ENCODE measurements around the gene LAMP2. TPM values are rescaled to one million over a fixed set of nuclear protein-coding genes. Genes with fewer than 3 reads are reported as not detected.
A peak's percentile ranks its signal among the peaks of the same experiment; 100 is the strongest.

Gene LAMP2
- total and polyA plus RNA-seq, 2 experiments from 2014 or later, result 175 to 275 TPM

DNA sequence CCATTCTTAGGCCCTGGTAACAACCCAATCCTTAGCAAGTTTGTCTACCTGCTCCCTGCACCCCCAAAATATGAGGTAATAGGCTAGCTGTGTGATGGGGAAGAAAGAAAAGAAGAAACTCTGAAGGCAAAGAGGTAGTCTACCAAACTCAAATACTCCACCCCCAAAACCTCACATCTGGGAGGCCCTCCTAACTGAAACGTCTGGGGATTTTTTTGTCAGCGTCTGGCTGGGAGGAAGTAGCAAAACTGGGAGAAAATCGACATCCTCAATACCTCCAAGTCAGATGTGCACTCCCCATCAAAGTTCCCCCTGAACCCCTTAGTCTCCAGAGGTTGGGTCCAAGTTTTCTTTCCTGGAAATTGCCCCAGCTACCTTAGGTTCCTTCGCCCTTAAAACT, 1.0 kb downstream of the LAMP2 start:
- H3K36me3 ChIP-seq (ENCODE audit: low read depth), result no peaks in the 10 kb centered on the region
- no peak for DNase-seq
- in situ Hi-C loops (cut with MboI), result no loop called here
- H3K27ac ChIP-seq, result peak overlapping the region; percentile 99
- no peaks in the 10 kb centered on the region for H3F3A ChIP-seq (ENCODE audit: insufficient read depth)
- peak overlapping the region; percentile 100 for H3K9ac ChIP-seq
- no peak for TF ChIP-seq EZH2 (IDR thresholded peaks at IDR 0.05; ENCODE audit: insufficient read depth, poor library complexity, severe bottlenecking)
- no peak for TF ChIP-seq EZH2phosphoT487 (IDR thresholded peaks at IDR 0.05; ENCODE audit: insufficient read depth, low read depth)
- no peaks in the 10 kb centered on the region for H4K20me1 ChIP-seq (ENCODE audit: insufficient read depth)
- H2AFZ ChIP-seq, result peak overlapping the region; percentile 86; the same call in 1 of the 2 replicates
- H3K9me2 ChIP-seq (ENCODE audit: insufficient read depth), result no peaks in the 10 kb centered on the region
- peaks cover 56% of the 10 kb centered on the region for H3K79me2 ChIP-seq (ENCODE audit: insufficient read depth)
- H3K4me2 ChIP-seq (ENCODE audit: unreplicated experiment), result peak overlapping the region; percentile 85
- H3K4me3 ChIP-seq, result peak overlapping the region; percentile 97
- peaks cover 7% of the 10 kb centered on the region; the same call in 1 of the 2 replicates for H3K4me1 ChIP-seq (ENCODE audit: insufficient read depth)
- no peaks in the 10 kb centered on the region for H3K27me3 ChIP-seq (replicated peaks; ENCODE audit: insufficient read depth)
- H3K9me3 ChIP-seq (ENCODE audit: low read depth), result no peaks in the 10 kb centered on the region
- WGBS, 2 experiments (ENCODE audit: low coverage in 1 of 2, low lambda C conversion rate in 2 of 2, missing lambda C conversion rate in 2 of 2), result 2 to 4% methylated on average over 3 to 4 of the region's 4 CpGs

DNA sequence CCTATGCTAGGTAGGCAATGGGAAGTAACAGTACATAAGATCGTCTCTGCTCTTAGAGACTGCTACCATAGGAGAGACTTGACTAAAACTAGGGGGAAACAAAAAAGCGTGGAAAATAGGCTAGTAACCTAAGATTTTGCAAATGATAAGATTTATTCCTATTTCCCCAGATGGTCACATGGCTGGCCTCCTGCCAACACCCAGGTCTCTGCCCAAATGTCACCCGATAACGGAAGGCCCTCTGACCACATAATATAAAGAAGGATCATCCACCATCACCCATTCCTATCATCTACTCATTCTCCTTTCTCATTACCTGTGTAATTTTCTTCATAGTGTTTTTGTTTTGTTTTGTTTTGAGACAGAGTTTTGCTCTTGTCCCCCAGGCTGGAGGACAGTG, 4.7 kb downstream of the LAMP2 start:
- no peak for DNase-seq
- in situ Hi-C loops (cut with MboI), result no loop called here
- H3F3A ChIP-seq (ENCODE audit: insufficient read depth), result no peaks in the 10 kb centered on the region

GRCh38 chrX:120463241-120463640, 5.9 kb downstream of the LAMP2 start:
- Histone ChIP-seq H3K36me3 (ENCODE audit: low read depth) (no peaks in the 10 kb centered on the region), H3K27me3 (replicated peaks; ENCODE audit: insufficient read depth) (no peaks in the 10 kb centered on the region)
- peak; percentile 27 for DNase-seq

More for the DNA sequence above, 4.7 kb downstream of the LAMP2 start:
- Histone ChIP-seq H3K4me3 (no peak overlapping the region), H4K20me1 (ENCODE audit: insufficient read depth) (no peaks in the 10 kb centered on the region), H3K9me3 (ENCODE audit: low read depth) (no peaks in the 10 kb centered on the region), H3K9ac (no peak overlapping the region), H3K4me1 (ENCODE audit: insufficient read depth) (peaks cover 7% of the 10 kb centered on the region; the same call in 1 of the 2 replicates), H3K4me2 (ENCODE audit: unreplicated experiment) (no peak overlapping the region), H3K9me2 (ENCODE audit: insufficient read depth) (no peaks in the 10 kb centered on the region), H3K79me2 (ENCODE audit: insufficient read depth) (peaks cover 90% of the 10 kb centered on the region), H3K27me3 (replicated peaks; ENCODE audit: insufficient read depth) (no peaks in the 10 kb centered on the region), H2AFZ (no peak overlapping the region), H3K36me3 (ENCODE audit: low read depth) (no peaks in the 10 kb centered on the region), H3K27ac (no peak overlapping the region)
- no peak for TF ChIP-seq EZH2phosphoT487 (IDR thresholded peaks at IDR 0.05; ENCODE audit: insufficient read depth, low read depth)
- no peak for TF ChIP-seq EZH2 (IDR thresholded peaks at IDR 0.05; ENCODE audit: insufficient read depth, poor library complexity, severe bottlenecking)
- WGBS, 2 experiments (ENCODE audit: low coverage in 1 of 2, low lambda C conversion rate in 2 of 2, missing lambda C conversion rate in 2 of 2), result 90 to 96% methylated on average over 4 of the region's 4 CpGs

DNA sequence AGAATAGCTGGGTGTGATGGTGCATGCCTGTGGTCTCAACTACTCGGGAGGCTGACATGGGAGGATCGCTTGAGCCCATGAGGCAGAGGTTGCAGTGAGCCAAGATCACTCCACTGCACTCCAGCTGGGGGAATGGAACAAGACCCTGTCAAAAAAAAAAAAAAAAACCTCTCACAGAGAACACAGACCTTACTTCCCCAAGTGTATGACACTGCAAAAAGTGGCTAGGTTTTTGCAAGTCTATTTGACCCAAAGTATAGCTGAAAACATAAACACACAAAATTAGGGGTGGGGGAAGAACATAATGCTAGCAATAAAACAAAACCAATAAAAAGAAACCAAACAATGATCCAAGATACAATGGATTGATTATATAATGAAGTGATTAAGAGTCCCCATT, 6.7 kb downstream of the LAMP2 start:
- WGBS, 2 experiments (ENCODE audit: low coverage in 1 of 2, low lambda C conversion rate in 2 of 2, missing lambda C conversion rate in 2 of 2), result 95% methylated on average over 2 of the region's 2 CpGs; no CpG with 5 or more reads in 1 of the 2 experiments
- in situ Hi-C loops (cut with MboI), result no loop called here
- DNase-seq, result no peak

More at GRCh38 chrX:120463241-120463640, 5.9 kb downstream of the LAMP2 start:
- 94 to 100% methylated on average over 1 of the region's 1 CpG for WGBS, 2 experiments (ENCODE audit: low coverage in 1 of 2, low lambda C conversion rate in 2 of 2, missing lambda C conversion rate in 2 of 2)
- Histone ChIP-seq H3K4me1 (ENCODE audit: insufficient read depth) (peaks cover 11% of the 10 kb centered on the region), H3K9ac (no peak overlapping the region), H3K4me3 (no peak overlapping the region), H3K9me3 (ENCODE audit: low read depth) (no peaks in the 10 kb centered on the region), H4K20me1 (ENCODE audit: insufficient read depth) (no peaks in the 10 kb centered on the region), H3K27ac (no peak overlapping the region), H2AFZ (no peak overlapping the region), H3K9me2 (ENCODE audit: insufficient read depth) (no peaks in the 10 kb centered on the region), H3K79me2 (ENCODE audit: insufficient read depth) (peaks cover 96% of the 10 kb centered on the region), H3F3A (ENCODE audit: insufficient read depth) (peaks cover 7% of the 10 kb centered on the region), H3K4me2 (ENCODE audit: unreplicated experiment) (no peak overlapping the region)
- TF ChIP-seq EZH2phosphoT487 (IDR thresholded peaks at IDR 0.05; ENCODE audit: insufficient read depth, low read depth) (no peak), EZH2 (IDR thresholded peaks at IDR 0.05; ENCODE audit: insufficient read depth, poor library complexity, severe bottlenecking) (no peak)
- in situ Hi-C loops (cut with MboI), result no loop called here

DNA sequence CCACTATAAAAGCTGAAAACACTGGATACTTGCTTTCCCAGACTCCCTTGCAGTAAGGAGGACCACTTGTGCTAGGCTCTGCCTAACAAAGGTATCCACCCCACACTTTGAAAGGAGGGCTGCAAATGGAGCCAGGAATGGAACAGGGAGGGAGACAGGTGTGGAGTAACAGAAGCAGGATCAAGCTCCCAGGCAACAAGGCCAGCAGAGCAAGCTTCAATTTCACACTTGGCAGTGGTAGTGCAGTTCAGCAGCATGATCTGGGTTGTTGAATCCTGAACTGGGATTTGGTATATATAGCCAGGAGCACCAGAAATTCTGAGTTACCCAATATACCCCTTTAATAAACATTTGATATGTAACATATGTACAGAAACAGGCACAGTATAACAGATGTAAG, 9.8 kb downstream of the LAMP2 start:
- in situ Hi-C loops (cut with MboI), result no loop called here
- Histone ChIP-seq H3K9me3 (ENCODE audit: low read depth) (no peaks in the 10 kb centered on the region), H3K9me2 (ENCODE audit: insufficient read depth) (no peaks in the 10 kb centered on the region), H3K4me2 (ENCODE audit: unreplicated experiment) (no peak overlapping the region), H3K79me2 (ENCODE audit: insufficient read depth) (peaks cover 62% of the 10 kb centered on the region), H3K27me3 (replicated peaks; ENCODE audit: insufficient read depth) (no peaks in the 10 kb centered on the region), H3F3A (ENCODE audit: insufficient read depth) (peaks cover 19% of the 10 kb centered on the region), H3K9ac (no peak overlapping the region), H3K4me1 (ENCODE audit: insufficient read depth) (peaks cover 16% of the 10 kb centered on the region), H2AFZ (no peak overlapping the region), H3K36me3 (ENCODE audit: low read depth) (no peaks in the 10 kb centered on the region), H4K20me1 (ENCODE audit: insufficient read depth) (peaks cover 7% of the 10 kb centered on the region), H3K27ac (no peak overlapping the region), H3K4me3 (no peak overlapping the region)
- no peak for DNase-seq
- TF ChIP-seq EZH2phosphoT487 (IDR thresholded peaks at IDR 0.05; ENCODE audit: insufficient read depth, low read depth), result no peak
- no peak for TF ChIP-seq EZH2 (IDR thresholded peaks at IDR 0.05; ENCODE audit: insufficient read depth, poor library complexity, severe bottlenecking)

More for the DNA sequence above, 6.7 kb downstream of the LAMP2 start:
- Histone ChIP-seq H3K27me3 (replicated peaks; ENCODE audit: insufficient read depth) (no peaks in the 10 kb centered on the region), H3K9me2 (ENCODE audit: insufficient read depth) (no peaks in the 10 kb centered on the region), H3K27ac (no peak overlapping the region), H3F3A (ENCODE audit: insufficient read depth) (peaks cover 13% of the 10 kb centered on the region), H3K9ac (no peak overlapping the region), H2AFZ (no peak overlapping the region), H3K4me1 (ENCODE audit: insufficient read depth) (peaks cover 11% of the 10 kb centered on the region), H3K79me2 (ENCODE audit: insufficient read depth) (peaks cover 87% of the 10 kb centered on the region), H3K36me3 (ENCODE audit: low read depth) (no peaks in the 10 kb centered on the region), H3K4me2 (ENCODE audit: unreplicated experiment) (no peak overlapping the region), H3K9me3 (ENCODE audit: low read depth) (no peaks in the 10 kb centered on the region), H4K20me1 (ENCODE audit: insufficient read depth) (peaks cover 3% of the 10 kb centered on the region; the same call in 1 of the 2 replicates), H3K4me3 (no peak overlapping the region)
- TF ChIP-seq EZH2 (IDR thresholded peaks at IDR 0.05; ENCODE audit: insufficient read depth, poor library complexity, severe bottlenecking) (no peak), EZH2phosphoT487 (IDR thresholded peaks at IDR 0.05; ENCODE audit: insufficient read depth, low read depth) (no peak)
